Activated naive CD4-positive, alpha-beta T cell (primary cell): ENCODE data around the gene EPC1.

Experiments used
- DNase-seq, 4 experiments: peaks; one replicate each; lab custom pipeline; 2025; lab: John Stamatoyannopoulos, UW

EPC1 gene

GRCh38 chr10:32332299-32332750, 14.6 kb downstream of the EPC1 start:
- DNase-seq, result peak; percentile 17 to 26 (median 20)

GRCh38 chr10:32331606-32332005, 15.4 kb downstream of the EPC1 start:
- no peak for DNase-seq

GRCh38 chr10:32330214-32330613, 16.7 kb downstream of the EPC1 start:
- no peak for DNase-seq

GRCh38 chr10:32329061-32329460, 17.9 kb downstream of the EPC1 start:
- no peak for DNase-seq

GRCh38 chr10:32328499-32328898, 18.5 kb downstream of the EPC1 start:
- DNase-seq, result no peak

- no peak for DNase-seq
These were observed 19.6 kb downstream of the EPC1 start for GRCh38 chr10:32327364-32327691.

GRCh38 chr10:32326680-32327363, 20.1 kb downstream of the EPC1 start:
- no peak for DNase-seq

- no peak for DNase-seq
These were observed 20.8 kb downstream of the EPC1 start for GRCh38 chr10:32326119-32326518.

GRCh38 chr10:32323051-32323450, 23.9 kb downstream of the EPC1 start:
- DNase-seq, result no peak

GRCh38 chr10:32321016-32321631, 25.8 kb downstream of the EPC1 start:
- DNase-seq, result no peak

- no peak for DNase-seq
These were observed 28.5 kb downstream of the EPC1 start for GRCh38 chr10:32318476-32318896.

- DNase-seq, result no peak
These were observed 29.1 kb downstream of the EPC1 start for GRCh38 chr10:32317795-32318357.

- DNase-seq, result no peak
These were observed 31.5 kb downstream of the EPC1 start for GRCh38 chr10:32315424-32315823.

GRCh38 chr10:32314588-32314987, 32.4 kb downstream of the EPC1 start:
- DNase-seq, result no peak

GRCh38 chr10:32308027-32308603, 38.8 kb downstream of the EPC1 start:
- DNase-seq, result no peak

- no peak for DNase-seq
These were observed 39.3 kb downstream of the EPC1 start for GRCh38 chr10:32307609-32308008.

- no peak for DNase-seq
These were observed 47.5 kb downstream of the EPC1 start for GRCh38 chr10:32299354-32299980.

- no peak for DNase-seq
These were observed 48.7 kb downstream of the EPC1 start for GRCh38 chr10:32298075-32298812.

GRCh38 chr10:32295027-32295426, 51.9 kb downstream of the EPC1 start:
- no peak for DNase-seq

GRCh38 chr10:32293581-32293980, 53.4 kb downstream of the EPC1 start:
- no peak for DNase-seq

GRCh38 chr10:32279795-32280194, 67.2 kb downstream of the EPC1 start:
- DNase-seq, result no peak

- DNase-seq, result no peak
These were observed 73.6 kb downstream of the EPC1 start for GRCh38 chr10:32273336-32273735.
